HepG2 (cell line): ENCODE data around the gene MCRIP2. TPM values are rescaled to one million over a fixed set of nuclear protein-coding genes. Genes with fewer than 3 reads are reported as not detected.

Experiments
- CCDC6 ChIP-seq: sonication (generic); formaldehyde crosslinking; IDR thresholded peaks from 2 replicates; pipeline ENCODE4 v1.8.1; 2022; ENCODE audit warnings: mild to moderate bottlenecking, missing genetic modification reagents, moderate library complexity
- CHD2 ChIP-seq: IDR thresholded peaks from 2 replicates; pipeline ENCODE4 v1.6.1; 2011; ENCODE audit warnings: low read depth, low read length, improper control_type of control experiment
- ESRRA ChIP-seq: sonication (generic); formaldehyde crosslinking; IDR thresholded peaks from 2 replicates; pipeline ENCODE4 v1.5.1; 2020; ENCODE audit warnings: mild to moderate bottlenecking, low read depth, missing genetic modification reagents
- HIC2 ChIP-seq: sonication (generic); formaldehyde crosslinking; IDR thresholded peaks from 2 replicates; pipeline ENCODE4 v1.9.0; 2022; ENCODE audit warnings: low read depth, missing genetic modification reagents
- HNRNPUL1 ChIP-seq: fragments of 200-400 bp; formaldehyde crosslinking; IDR thresholded peaks from 2 replicates; pipeline ENCODE4 v1.6.1; 2017; ENCODE audit warnings: low read depth, mild to moderate bottlenecking, low read length, moderate library complexity
- MIER2 ChIP-seq: IDR thresholded peaks from 2 replicates; pipeline ENCODE4 v1.6.1; 2016; ENCODE audit warnings: missing biosample characterization, missing genetic modification reagents
- MIER3 ChIP-seq: IDR thresholded peaks from 2 replicates; pipeline ENCODE4 v1.6.1; 2016; ENCODE audit warnings: missing compliant biosample characterization, borderline replicate concordance
- NR2F1 ChIP-seq, 2 experiments: fragments of 450-650 bp in 1 of 2; formaldehyde crosslinking in 1 of 2; IDR thresholded peaks; 2 replicates each; pipeline versions ENCODE4 v1.5.0 to v1.6.1; 2016 to 2020; ENCODE audit warnings: mild to moderate bottlenecking in 1 of 2, missing compliant biosample characterization in 1 of 2, missing genetic modification reagents in 1 of 2, moderate library complexity in 1 of 2
- RAD21 ChIP-seq: fragments of 450-650 bp; formaldehyde crosslinking; IDR thresholded peaks from 2 replicates; pipeline ENCODE4 v1.5.0; 2020; ENCODE audit warnings: mild to moderate bottlenecking
- RBFOX2 ChIP-seq: fragments of 200-400 bp; formaldehyde crosslinking; IDR thresholded peaks from 2 replicates; pipeline ENCODE4 v1.6.1; 2017; ENCODE audit warnings: low read depth, mild to moderate bottlenecking, low read length
- RFX1 ChIP-seq: fragments of 450-650 bp; IDR thresholded peaks from 2 replicates; pipeline ENCODE4 v1.6.1; 2017
- RXRB ChIP-seq: IDR thresholded peaks from 2 replicates; pipeline ENCODE4 v1.6.1; 2016; ENCODE audit warnings: borderline replicate concordance, missing genetic modification reagents, missing compliant biosample characterization
- SP1 ChIP-seq, 2 experiments: fragments of 450-650 bp in 1 of 2; sonication (generic) in 1 of 2; formaldehyde crosslinking in 1 of 2; IDR thresholded peaks; 2 replicates each; pipeline versions ENCODE4 v1.4.0 to v1.6.1; 2016 to 2020; ENCODE audit warnings: missing genetic modification reagents in 1 of 2
- TFDP2 ChIP-seq: sonication (generic); formaldehyde crosslinking; IDR thresholded peaks from 2 replicates; pipeline ENCODE4 v1.4.0; 2020; ENCODE audit warnings: missing genetic modification reagents
- ZNF331 ChIP-seq: sonication (generic); formaldehyde crosslinking; IDR thresholded peaks from 2 replicates; pipeline ENCODE4 v1.4.0; 2020; ENCODE audit warnings: missing genetic modification reagents
- ZNF558 ChIP-seq: sonication (generic); formaldehyde crosslinking; IDR thresholded peaks from 2 replicates; pipeline ENCODE4 v1.9.0; 2022; ENCODE audit warnings: mild to moderate bottlenecking, missing genetic modification reagents, borderline replicate concordance
- ZSCAN22 ChIP-seq: sonication (generic); formaldehyde crosslinking; IDR thresholded peaks from 2 replicates; pipeline ENCODE4 v1.4.0; 2020; ENCODE audit warnings: mild to moderate bottlenecking, missing genetic modification reagents
- ZZZ3 ChIP-seq: sonication (generic); formaldehyde crosslinking; IDR thresholded peaks from 2 replicates; pipeline ENCODE4 v1.4.0; 2020; ENCODE audit warnings: missing genetic modification reagents, mild to moderate bottlenecking, borderline replicate concordance
- polyA plus RNA-seq, 8 experiments: library from polyadenylated mRNA; depleted of rRNA in 3 of 8; stranded (reverse) in 7 of 8; unstranded in 1 of 8; fragments of >200 nt; fragmentation: Illumina TruSeq in 4 of 8; extraction: Trizol in 4 of 8; gene quantifications; 2 replicates each; pipeline versions ENCODE4 v1.2.1 to v1.2.3, GENCODE V29; 2011 to 2016; ENCODE audit warnings: low read depth in 4 of 8, missing spikeins in 1 of 8, mixed read lengths in 1 of 8; ENCODE audit not compliant: insufficient read depth in 1 of 8
- total RNA-seq, 5 experiments: library from RNA; depleted of rRNA; stranded (reverse); fragments of >200 nt; fragmentation: Illumina TruSeq; extraction: Trizol; gene quantifications; 2 replicates each; pipeline ENCODE4 v1.2.3, GENCODE V29; 2016; ENCODE audit warnings: low read depth in 1 of 5
- TF ChIP-seq, protein P1 (sequence below): sonication (generic); formaldehyde crosslinking; IDR thresholded peaks from 2 replicates; pipeline ENCODE4 v1.5.0; 2020; ENCODE audit warnings: missing genetic modification reagents
- TF ChIP-seq, protein P2 (sequence below): sonication (generic); formaldehyde crosslinking; IDR thresholded peaks from 2 replicates; pipeline ENCODE4 v1.5.0; 2020; ENCODE audit warnings: missing genetic modification reagents
- TF ChIP-seq, protein P3 (sequence below): sonication (generic); formaldehyde crosslinking; IDR thresholded peaks from 2 replicates; pipeline ENCODE4; 2020; ENCODE audit warnings: missing genetic modification reagents, mild to moderate bottlenecking, borderline replicate concordance

Gene MCRIP2
- total and polyA plus RNA-seq, 2 of the 13 experiments (the other 11 are each of a cell fraction or from before 2014, with no cell fraction given) = 39.6 to 76.7 TPM

DNA sequence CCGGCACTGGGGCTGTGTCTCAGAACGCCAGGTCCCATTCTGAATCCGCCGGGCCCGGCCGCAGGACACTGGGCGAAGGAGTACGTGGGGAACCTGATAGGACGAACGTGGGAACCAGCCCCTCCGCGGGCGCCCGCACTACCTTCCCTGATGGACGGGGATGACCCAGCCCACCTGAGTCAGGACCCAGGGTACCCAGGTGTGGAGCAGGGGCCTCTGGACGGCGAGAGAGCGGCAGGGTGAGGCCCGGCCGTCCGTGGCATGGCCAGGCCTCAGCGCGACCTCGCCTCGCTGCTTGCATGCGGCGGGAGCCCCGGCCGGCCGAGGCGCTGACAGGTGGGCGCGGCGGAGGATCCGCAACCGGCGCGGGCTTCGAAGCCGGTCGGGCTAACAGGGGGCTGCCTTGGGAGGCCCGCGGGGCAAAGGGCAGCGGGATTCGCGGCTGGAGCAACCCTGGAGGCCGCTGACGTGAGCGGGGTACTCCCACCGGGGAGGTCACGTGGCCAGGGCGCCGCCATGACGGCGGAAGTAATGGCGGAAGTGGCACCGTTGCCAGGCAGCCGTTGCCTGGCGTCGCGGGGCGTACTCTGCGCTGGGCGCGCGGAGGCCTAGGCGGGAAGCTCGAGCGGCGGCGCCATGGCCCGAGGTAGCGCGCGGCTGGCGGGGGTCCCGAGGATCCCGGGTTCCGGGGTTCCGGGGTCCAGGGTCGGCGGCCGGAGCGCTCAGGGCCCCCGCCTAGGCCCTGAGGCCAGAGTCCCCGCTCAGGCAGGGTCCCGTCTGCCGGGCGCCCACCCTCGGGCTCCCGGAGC lies 7.4 kb downstream of the MCRIP2 start, which contains the start of gene WDR90 (continued):
- TF ChIP-seq, protein P1, sequence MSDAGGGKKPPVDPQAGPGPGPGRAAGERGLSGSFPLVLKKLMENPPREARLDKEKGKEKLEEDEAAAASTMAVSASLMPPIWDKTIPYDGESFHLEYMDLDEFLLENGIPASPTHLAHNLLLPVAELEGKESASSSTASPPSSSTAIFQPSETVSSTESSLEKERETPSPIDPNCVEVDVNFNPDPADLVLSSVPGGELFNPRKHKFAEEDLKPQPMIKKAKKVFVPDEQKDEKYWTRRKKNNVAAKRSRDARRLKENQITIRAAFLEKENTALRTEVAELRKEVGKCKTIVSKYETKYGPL (CRISPR knock-in tag) = 0 out of 2 replicates have a peak, but pooled peaks have one; percentile 16
- TF ChIP-seq CHD2 = peak; percentile 69
- peak; percentile 96 for TF ChIP-seq RBFOX2
- peak; percentile 60; the same call in 1 of the 2 replicates for TF ChIP-seq ZNF331
- peak; percentile 79; the same call in 1 of the 2 replicates for TF ChIP-seq ZNF558 (CRISPR knock-in tag)
- peak; percentile 54; the same call in 1 of the 2 replicates for TF ChIP-seq RAD21 (CRISPR knock-in tag)
- TF ChIP-seq NR2F1 (CRISPR knock-in tag; IDR thresholded peaks at IDR 0.05) = peak; percentile 67 to 84; a peak in 3 of 4 replicates
- TF ChIP-seq ZZZ3 = no peak; the same call in 1 of the 2 replicates
- peak; percentile 90; the same call in 1 of the 2 replicates for TF ChIP-seq CCDC6
- TF ChIP-seq ZSCAN22 (CRISPR knock-in tag) = no peak
- peak; percentile 46; the same call in 1 of the 2 replicates for TF ChIP-seq HIC2
- TF ChIP-seq TFDP2 (CRISPR knock-in tag) = peak; percentile 96
- TF ChIP-seq, protein P2, sequence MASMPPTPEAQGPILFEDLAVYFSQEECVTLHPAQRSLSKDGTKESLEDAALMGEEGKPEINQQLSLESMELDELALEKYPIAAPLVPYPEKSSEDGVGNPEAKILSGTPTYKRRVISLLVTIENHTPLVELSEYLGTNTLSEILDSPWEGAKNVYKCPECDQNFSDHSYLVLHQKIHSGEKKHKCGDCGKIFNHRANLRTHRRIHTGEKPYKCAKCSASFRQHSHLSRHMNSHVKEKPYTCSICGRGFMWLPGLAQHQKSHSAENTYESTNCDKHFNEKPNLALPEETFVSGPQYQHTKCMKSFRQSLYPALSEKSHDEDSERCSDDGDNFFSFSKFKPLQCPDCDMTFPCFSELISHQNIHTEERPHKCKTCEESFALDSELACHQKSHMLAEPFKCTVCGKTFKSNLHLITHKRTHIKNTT = no peak
- TF ChIP-seq RFX1 = peak; percentile 93
- peak; percentile 60; the same call in 1 of the 2 replicates for TF ChIP-seq RXRB (CRISPR knock-in tag)
- TF ChIP-seq, protein P3, sequence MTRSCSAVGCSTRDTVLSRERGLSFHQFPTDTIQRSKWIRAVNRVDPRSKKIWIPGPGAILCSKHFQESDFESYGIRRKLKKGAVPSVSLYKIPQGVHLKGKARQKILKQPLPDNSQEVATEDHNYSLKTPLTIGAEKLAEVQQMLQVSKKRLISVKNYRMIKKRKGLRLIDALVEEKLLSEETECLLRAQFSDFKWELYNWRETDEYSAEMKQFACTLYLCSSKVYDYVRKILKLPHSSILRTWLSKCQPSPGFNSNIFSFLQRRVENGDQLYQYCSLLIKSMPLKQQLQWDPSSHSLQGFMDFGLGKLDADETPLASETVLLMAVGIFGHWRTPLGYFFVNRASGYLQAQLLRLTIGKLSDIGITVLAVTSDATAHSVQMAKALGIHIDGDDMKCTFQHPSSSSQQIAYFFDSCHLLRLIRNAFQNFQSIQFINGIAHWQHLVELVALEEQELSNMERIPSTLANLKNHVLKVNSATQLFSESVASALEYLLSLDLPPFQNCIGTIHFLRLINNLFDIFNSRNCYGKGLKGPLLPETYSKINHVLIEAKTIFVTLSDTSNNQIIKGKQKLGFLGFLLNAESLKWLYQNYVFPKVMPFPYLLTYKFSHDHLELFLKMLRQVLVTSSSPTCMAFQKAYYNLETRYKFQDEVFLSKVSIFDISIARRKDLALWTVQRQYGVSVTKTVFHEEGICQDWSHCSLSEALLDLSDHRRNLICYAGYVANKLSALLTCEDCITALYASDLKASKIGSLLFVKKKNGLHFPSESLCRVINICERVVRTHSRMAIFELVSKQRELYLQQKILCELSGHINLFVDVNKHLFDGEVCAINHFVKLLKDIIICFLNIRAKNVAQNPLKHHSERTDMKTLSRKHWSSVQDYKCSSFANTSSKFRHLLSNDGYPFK (CRISPR knock-in tag) = no peak
- no peak for TF ChIP-seq MIER2
- no peak for TF ChIP-seq HNRNPUL1
- peak; percentile 79 for TF ChIP-seq MIER3 (CRISPR knock-in tag)
- TF ChIP-seq ESRRA (CRISPR knock-in tag) = peak; percentile 48
- TF ChIP-seq SP1 (IDR thresholded peaks at IDR 0.05) = no peak
- TF ChIP-seq SP1 (CRISPR knock-in tag; IDR thresholded peaks at IDR 0.05) = peak; percentile 78
